PC-3 (cell line): ENCODE data around the gene GEMIN2. TPM values are rescaled to one million over a fixed set of nuclear protein-coding genes. Genes with fewer than 3 reads are reported as not detected.
"Not testable (repeated sequence)": the region's sequence is repeated elsewhere in the genome, so short reads cannot be mapped to it uniquely, and the experiment has no call there.

Experiments
- ATAC-seq: fragments of 200-7000 bp; cut with Tn5 transposase; 2 replicates; pipeline ENCODE4 v1.9.1; 2020; ENCODE audit warnings: mild to moderate bottlenecking, moderate library complexity
- BruUV-seq: library from RNA; stranded (reverse); fragments of 400-500 nt; replicated peaks from 2 replicates; lab custom pipeline; 2021; lab: Mats Ljungman, UMichigan
- CTCF ChIA-PET: fragments of 300-600 bp; sonication (Branson Sonifier 250); formaldehyde crosslinking; loops from one replicate; lab custom pipeline; 2022; ENCODE audit warnings: antibody characterized with exemption; lab: Charles Lee
- POLR2A ChIA-PET: fragments of 300-600 bp; sonication (Branson Sonifier 250); formaldehyde crosslinking; loops from one replicate; lab custom pipeline; 2022; ENCODE audit warnings: antibody characterized with exemption; ENCODE audit not compliant: unreplicated experiment; lab: Charles Lee
- DNase-seq: peaks from one replicate; pipeline ENCODE4 v3.0.0-alpha.2; 2015
- H2AFZ ChIP-seq: fragments of 300-600 bp; sonication (generic); 2 replicates; pipeline ENCODE4 v1.6.0; 2016; ENCODE audit warnings: antibody characterized with exemption, low read length
- H3F3A ChIP-seq: fragments of 300-600 bp; sonication (generic); one replicate; pipeline ENCODE4 v1.6.0; 2017; ENCODE audit warnings: antibody characterized with exemption, low read length, control low read depth, mild to moderate bottlenecking; ENCODE audit not compliant: unreplicated experiment
- H3K27ac ChIP-seq: fragments of 300-600 bp; sonication (generic); 2 replicates; pipeline ENCODE4 v1.5.1; 2016; ENCODE audit warnings: mild to moderate bottlenecking, low read length
- H3K27me3 ChIP-seq: fragments of 300-600 bp; sonication (generic); 2 replicates; pipeline ENCODE4 v1.6.1; 2016; ENCODE audit warnings: low read length, mixed read lengths
- H3K36me3 ChIP-seq: fragments of 300-600 bp; sonication (generic); 2 replicates; pipeline ENCODE4 v1.6.1; 2016; ENCODE audit warnings: low read depth, mixed run types, low read length, mixed read lengths
- H3K4me1 ChIP-seq: fragments of 300-600 bp; sonication (generic); 2 replicates; pipeline ENCODE4 v1.5.1; 2016; ENCODE audit warnings: low read length; ENCODE audit not compliant: insufficient read depth
- H3K4me2 ChIP-seq: fragments of 300-600 bp; sonication (generic); 2 replicates; pipeline ENCODE4 v1.6.0; 2016; ENCODE audit warnings: low read length
- H3K4me3 ChIP-seq: fragments of 300-600 bp; sonication (generic); 2 replicates; pipeline ENCODE4 v1.5.1; 2016; ENCODE audit warnings: mild to moderate bottlenecking, low read length, mixed read lengths
- H3K79me2 ChIP-seq: fragments of 300-600 bp; sonication (generic); 2 replicates; pipeline ENCODE4 v1.6.1; 2017; ENCODE audit warnings: low read length, mixed read lengths
- H3K9ac ChIP-seq: fragments of 300-600 bp; sonication (generic); 2 replicates; pipeline ENCODE4 v1.6.0; 2016; ENCODE audit warnings: mild to moderate bottlenecking, low read length
- H3K9me2 ChIP-seq: fragments of 300-600 bp; sonication (generic); replicated peaks from 2 replicates; pipeline ENCODE4 v1.6.1; 2016; ENCODE audit warnings: mixed run types, low read length, mixed read lengths
- H3K9me3 ChIP-seq: fragments of 300-600 bp; sonication (generic); 2 replicates; pipeline ENCODE4 v1.6.1; 2016; ENCODE audit warnings: low read length, mixed read lengths
- H4K20me1 ChIP-seq: fragments of 300-600 bp; sonication (generic); 2 replicates; pipeline ENCODE4 v1.6.1; 2016; ENCODE audit warnings: low read length, mixed read lengths
- CTCF ChIP-seq: fragments of 300-600 bp; sonication (generic); conservative IDR thresholded peaks from 2 replicates; pipeline ENCODE4 v1.5.1; 2017; ENCODE audit warnings: antibody characterized with exemption, low read depth, mild to moderate bottlenecking, low read length
- EZH2 ChIP-seq: fragments of 300-600 bp; sonication (generic); IDR thresholded peaks from one replicate; pipeline ENCODE4 v1.6.1; 2017; ENCODE audit warnings: antibody characterized with exemption, mild to moderate bottlenecking, low read length; ENCODE audit not compliant: unreplicated experiment
- EZH2phosphoT487 ChIP-seq: fragments of 300-600 bp; sonication (generic); IDR thresholded peaks from 2 replicates; pipeline ENCODE4 v1.6.1; 2018; ENCODE audit warnings: mild to moderate bottlenecking, antibody characterized with exemption, low read length, borderline replicate concordance
- intact Hi-C: fragments of 100-400 bp; cut with micrococcal nuclease; formaldehyde crosslinking; loops from 2 replicates; pipeline ENCODE4 v1.9.0; 2023
- total RNA-seq: library from RNA; depleted of rRNA; stranded (reverse); fragments of >200 nt; gene quantifications from 2 replicates; pipeline ENCODE4 v1.2.3, GENCODE V29; 2014

The GEMIN2 gene
- total RNA-seq, 1 experiment from 2014 or later, result 48.1 TPM

- DNase-seq (no peak), ATAC-seq (no peak)
- no peaks in the 10 kb centered on the region for H3K4me1 ChIP-seq
- peaks cover 32% of the 10 kb centered on the region for H3K36me3 ChIP-seq
- H3K9me3 ChIP-seq, result no peaks in the 10 kb centered on the region
- no peak overlapping the region for H3K4me2 ChIP-seq
- no peaks in the 10 kb centered on the region for H3K79me2 ChIP-seq
- no peak overlapping the region for H3K27ac ChIP-seq
- no peak overlapping the region for H2AFZ ChIP-seq
- H3F3A ChIP-seq, result no peaks in the 10 kb centered on the region
- H3K4me3 ChIP-seq, result no peak overlapping the region
- ChIA-PET CTCF (no interaction called here), POLR2A (no interaction called here)
- TF ChIP-seq CTCF (no peak), EZH2 (no peak), EZH2phosphoT487 (no peak)
- no peaks in the 10 kb centered on the region for H3K9me2 ChIP-seq
- no peak overlapping the region for H3K9ac ChIP-seq
- H4K20me1 ChIP-seq, result no peaks in the 10 kb centered on the region
- no TSS peak for BruUV-seq
- H3K27me3 ChIP-seq, result no peaks in the 10 kb centered on the region
- intact Hi-C loops, result no loop called here
Observed at GRCh38 chr14:39140170-39140569, 26.0 kb downstream of the GEMIN2 start.

GRCh38 chr14:39141623-39142022, 27.5 kb downstream of the GEMIN2 start:
- CTCF ChIA-PET, H3K4me2 ChIP-seq, DNase-seq, H4K20me1 ChIP-seq, H3K79me2 ChIP-seq, POLR2A ChIA-PET, H3K9ac ChIP-seq, H2AFZ ChIP-seq, BruUV-seq, H3K27me3 ChIP-seq, H3K4me3 ChIP-seq, H3K9me2 ChIP-seq, H3K9me3 ChIP-seq, H3K27ac ChIP-seq, intact Hi-C loops, H3K4me1 ChIP-seq, H3F3A ChIP-seq, ATAC-seq: not testable (repeated sequence)
- H3K36me3 ChIP-seq, result peaks cover 26% of the 10 kb centered on the region

- H4K20me1 ChIP-seq, H3K27ac ChIP-seq, intact Hi-C loops, H3K4me3 ChIP-seq, BruUV-seq, H2AFZ ChIP-seq, POLR2A ChIA-PET, H3K4me2 ChIP-seq, H3K9me2 ChIP-seq, H3K4me1 ChIP-seq, H3K79me2 ChIP-seq, H3K9me3 ChIP-seq, H3K27me3 ChIP-seq, DNase-seq, H3K9ac ChIP-seq, H3F3A ChIP-seq, CTCF ChIA-PET, ATAC-seq: not testable (repeated sequence)
- peaks cover 19% of the 10 kb centered on the region for H3K36me3 ChIP-seq
Observed at GRCh38 chr14:39143226-39143625, 29.1 kb downstream of the GEMIN2 start.

- no peaks in the 10 kb centered on the region for H4K20me1 ChIP-seq
- H3K36me3 ChIP-seq, result peaks cover 28% of the 10 kb centered on the region
- no peaks in the 10 kb centered on the region for H3K79me2 ChIP-seq
- POLR2A ChIA-PET, result interaction anchor here (0.6 kb wide), 1 partner anchor 86 kb away, joined by 8 read pairs; no protein-coding TSS in a partner anchor
- CTCF ChIA-PET, result no interaction called here
- H3K9me3 ChIP-seq, result no peaks in the 10 kb centered on the region
- no TSS peak for BruUV-seq
- no peak overlapping the region for H3K9ac ChIP-seq
- intact Hi-C loops, result no loop called here
- DNase-seq (no peak), ATAC-seq (no peak)
- no peaks in the 10 kb centered on the region for H3F3A ChIP-seq
- H3K27ac ChIP-seq, result no peak overlapping the region
- no peak overlapping the region for H2AFZ ChIP-seq
- H3K4me3 ChIP-seq, result no peak overlapping the region
- no peaks in the 10 kb centered on the region for H3K9me2 ChIP-seq
- no peaks in the 10 kb centered on the region for H3K27me3 ChIP-seq
- H3K4me1 ChIP-seq, result no peaks in the 10 kb centered on the region
- no peak overlapping the region for H3K4me2 ChIP-seq
- no peak for TF ChIP-seq EZH2
- no peak for TF ChIP-seq CTCF
- TF ChIP-seq EZH2phosphoT487, result no peak
Observed at GRCh38 chr14:39145266-39145966, 31.3 kb downstream of the GEMIN2 start.
